OCI-LY7 (cell line): ENCODE measurements around the gene BMAL1. TPM values are rescaled to one million over a fixed set of nuclear protein-coding genes. Genes with fewer than 3 reads are reported as not detected.

Experiments used
- BruUV-seq: library from RNA; stranded (reverse); fragments of 400-500 nt; replicated peaks from 2 replicates; lab custom pipeline; 2021; lab: Mats Ljungman, UMichigan
- CTCF ChIA-PET: fragments of 300-600 bp; sonication (Branson Sonifier 250); formaldehyde crosslinking; loops from one replicate; lab custom pipeline; 2022; ENCODE audit warnings: antibody characterized with exemption; ENCODE audit not compliant: unreplicated experiment; lab: Charles Lee
- POLR2A ChIA-PET: fragments of 300-600 bp; sonication (Branson Sonifier 250); formaldehyde crosslinking; loops from one replicate; lab custom pipeline; 2022; ENCODE audit warnings: antibody characterized with exemption; lab: Charles Lee
- DNase-seq: peaks from one replicate; pipeline ENCODE4 v3.0.0-alpha.2; 2015; ENCODE audit warnings: low spot score
- H2AFZ ChIP-seq: fragments of 200-600 bp; sonication (generic), shearing (Covaris generic); 2 replicates; pipeline ENCODE4 v1.6.1; 2014; ENCODE audit warnings: mild to moderate bottlenecking, antibody characterized with exemption, low read length, moderate library complexity
- H3K27ac ChIP-seq: fragments of 200-600 bp; sonication (generic); 2 replicates; pipeline ENCODE4 v1.5.1; 2014; ENCODE audit warnings: mixed run types, low read depth, mild to moderate bottlenecking, moderate library complexity, low read length, inconsistent platforms; ENCODE audit not compliant: poor library complexity, severe bottlenecking
- H3K36me3 ChIP-seq: fragments of 200-600 bp; sonication (generic); 2 replicates; pipeline ENCODE4 v1.6.1; 2014; ENCODE audit warnings: mild to moderate bottlenecking, antibody characterized with exemption, low read length, moderate library complexity, mixed read lengths; ENCODE audit not compliant: insufficient read depth
- H3K4me1 ChIP-seq: fragments of 200-600 bp; sonication (generic); 2 replicates; pipeline ENCODE4 v1.5.1; 2014; ENCODE audit warnings: mild to moderate bottlenecking, low read length; ENCODE audit not compliant: insufficient read depth, poor library complexity, severe bottlenecking
- H3K4me2 ChIP-seq: fragments of 200-600 bp; sonication (generic); 2 replicates; pipeline ENCODE4 v1.6.1; 2014; ENCODE audit warnings: mild to moderate bottlenecking, low read length
- H3K4me3 ChIP-seq: fragments of 200-600 bp; sonication (generic); 2 replicates; pipeline ENCODE4 v1.5.1; 2014; ENCODE audit warnings: mild to moderate bottlenecking, low read depth, low read length; ENCODE audit not compliant: poor library complexity, severe bottlenecking
- H3K79me2 ChIP-seq: fragments of 200-600 bp; sonication (generic); 2 replicates; pipeline ENCODE4 v1.6.1; 2016; ENCODE audit warnings: low read depth, mild to moderate bottlenecking, low read length, moderate library complexity, mixed read lengths; ENCODE audit not compliant: insufficient read depth
- H3K9me2 ChIP-seq: fragments of 200-600 bp; sonication (generic); 2 replicates; pipeline ENCODE4 v1.6.1; 2016; ENCODE audit warnings: mild to moderate bottlenecking, low read length, mixed read lengths; ENCODE audit not compliant: insufficient read depth
- H3K9me3 ChIP-seq: fragments of 200-600 bp; sonication (generic); 2 replicates; pipeline ENCODE4 v1.6.1; 2014; ENCODE audit warnings: mild to moderate bottlenecking, mixed run types, low read length, mixed read lengths
- H4K20me1 ChIP-seq: fragments of 200-600 bp; sonication (generic); 2 replicates; pipeline ENCODE4 v1.6.1; 2014; ENCODE audit warnings: mild to moderate bottlenecking, antibody characterized with exemption, low read length, moderate library complexity, mixed read lengths; ENCODE audit not compliant: insufficient read depth
- EZH2phosphoT487 ChIP-seq: fragments of 200-600 bp; sonication (generic); IDR thresholded peaks from 2 replicates; pipeline ENCODE4 v1.6.1; 2018; ENCODE audit warnings: low read depth, borderline replicate concordance, mild to moderate bottlenecking, mixed run types, antibody characterized with exemption, low read length, moderate library complexity, mixed read lengths
- intact Hi-C: fragments of 100-400 bp; cut with micrococcal nuclease; formaldehyde crosslinking; loops from one replicate; pipeline ENCODE4 v1.10.0; 2022; ENCODE audit not compliant: unreplicated experiment
- total RNA-seq, 2 experiments: library from RNA; depleted of rRNA in 1 of 2; stranded (reverse); fragments of >200 nt in 1 of 2; shearing (Covaris generic) in 1 of 2; gene quantifications; 2 replicates each; pipeline ENCODE4 v1.2.3, GENCODE V29; 2014 to 2022
- TF ChIP-seq, protein P1 (sequence below): fragments of 200-600 bp; sonication (generic); conservative IDR thresholded peaks from 2 replicates; pipeline ENCODE4 v1.5.1; 2014; ENCODE audit warnings: mild to moderate bottlenecking, antibody characterized with exemption, low read length, moderate library complexity, mixed read lengths

The BMAL1 gene
- total RNA-seq, 2 experiments from 2014 or later: not detected

DNA sequence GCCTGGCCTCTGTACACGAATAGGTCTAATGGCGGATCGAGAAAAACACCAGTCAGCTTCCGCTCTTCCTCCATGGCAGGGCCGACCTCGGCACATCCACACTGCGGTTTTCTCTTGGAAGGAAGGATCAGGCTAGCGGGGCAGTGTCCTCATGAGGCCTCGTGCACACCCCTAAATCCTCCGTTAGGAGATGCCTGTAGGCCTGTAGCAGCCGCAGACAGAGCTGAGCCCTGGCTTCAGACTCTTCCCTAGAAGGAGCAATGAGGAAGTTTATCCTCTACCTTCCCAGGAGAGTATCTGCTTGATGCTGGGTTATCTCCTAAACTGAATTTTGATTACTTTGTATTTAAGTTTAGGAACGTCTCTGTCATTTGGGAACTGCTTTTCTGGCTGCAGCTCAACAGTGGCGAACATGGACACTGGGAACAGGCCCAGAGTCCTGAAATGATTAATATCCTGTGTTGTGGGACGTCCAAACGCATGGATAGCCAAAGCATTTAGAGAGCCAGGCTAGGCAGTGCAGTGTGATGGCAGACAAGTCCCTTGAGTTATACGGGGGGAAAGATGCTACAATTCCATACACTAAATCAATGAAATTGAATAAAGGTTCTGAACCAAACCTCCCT lies 16.5 kb upstream of the BMAL1 start:
- ChIA-PET POLR2A (no interaction called here), CTCF (no interaction called here)
- intact Hi-C loops: no loop called here
- H3K4me3 ChIP-seq: no peak overlapping the region
- no peaks in the 10 kb centered on the region; the same call in 1 of the 2 replicates for H4K20me1 ChIP-seq
- no TSS peak for BruUV-seq
- no peak for DNase-seq
- TF ChIP-seq, protein P1, sequence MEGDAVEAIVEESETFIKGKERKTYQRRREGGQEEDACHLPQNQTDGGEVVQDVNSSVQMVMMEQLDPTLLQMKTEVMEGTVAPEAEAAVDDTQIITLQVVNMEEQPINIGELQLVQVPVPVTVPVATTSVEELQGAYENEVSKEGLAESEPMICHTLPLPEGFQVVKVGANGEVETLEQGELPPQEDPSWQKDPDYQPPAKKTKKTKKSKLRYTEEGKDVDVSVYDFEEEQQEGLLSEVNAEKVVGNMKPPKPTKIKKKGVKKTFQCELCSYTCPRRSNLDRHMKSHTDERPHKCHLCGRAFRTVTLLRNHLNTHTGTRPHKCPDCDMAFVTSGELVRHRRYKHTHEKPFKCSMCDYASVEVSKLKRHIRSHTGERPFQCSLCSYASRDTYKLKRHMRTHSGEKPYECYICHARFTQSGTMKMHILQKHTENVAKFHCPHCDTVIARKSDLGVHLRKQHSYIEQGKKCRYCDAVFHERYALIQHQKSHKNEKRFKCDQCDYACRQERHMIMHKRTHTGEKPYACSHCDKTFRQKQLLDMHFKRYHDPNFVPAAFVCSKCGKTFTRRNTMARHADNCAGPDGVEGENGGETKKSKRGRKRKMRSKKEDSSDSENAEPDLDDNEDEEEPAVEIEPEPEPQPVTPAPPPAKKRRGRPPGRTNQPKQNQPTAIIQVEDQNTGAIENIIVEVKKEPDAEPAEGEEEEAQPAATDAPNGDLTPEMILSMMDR: no peak
- no peak for TF ChIP-seq EZH2phosphoT487
- no peaks in the 10 kb centered on the region for H3K36me3 ChIP-seq
- no peaks in the 10 kb centered on the region for H3K9me2 ChIP-seq
- H3K4me1 ChIP-seq: no peaks in the 10 kb centered on the region
- H3K79me2 ChIP-seq: no peaks in the 10 kb centered on the region
- no peak overlapping the region for H3K27ac ChIP-seq
- no peak overlapping the region for H3K4me2 ChIP-seq
- H3K9me3 ChIP-seq: no peaks in the 10 kb centered on the region
- no peak overlapping the region for H2AFZ ChIP-seq

DNA sequence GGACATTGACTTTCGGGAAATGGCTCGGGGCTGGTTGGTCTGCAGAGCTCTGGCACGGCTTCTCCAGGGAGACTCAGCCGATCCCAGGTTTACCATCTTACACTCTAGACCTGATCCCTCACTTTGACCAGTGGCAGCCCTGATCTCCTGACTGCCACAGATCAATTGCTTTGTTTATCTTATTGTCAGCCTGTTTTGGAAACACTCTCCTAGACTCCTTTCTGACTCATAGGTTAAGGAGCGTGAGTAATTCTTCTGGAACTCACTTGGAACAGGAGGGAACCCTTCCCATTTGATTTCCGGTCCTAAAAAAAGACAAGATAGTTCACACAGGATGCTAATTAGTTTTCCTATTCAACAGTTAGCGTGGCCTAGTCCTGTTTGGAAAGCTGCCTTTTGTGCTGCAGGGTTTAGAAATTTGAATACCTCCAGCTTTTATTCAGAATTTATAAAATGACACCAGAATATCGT lies 16.0 kb upstream of the BMAL1 start:
- Histone ChIP-seq H3K9me3 (no peaks in the 10 kb centered on the region), H3K4me2 (no peak overlapping the region), H3K79me2 (no peaks in the 10 kb centered on the region), H3K27ac (no peak overlapping the region), H3K4me3 (no peak overlapping the region), H3K9me2 (no peaks in the 10 kb centered on the region), H4K20me1 (no peaks in the 10 kb centered on the region; the same call in 1 of the 2 replicates), H2AFZ (no peak overlapping the region), H3K36me3 (no peaks in the 10 kb centered on the region), H3K4me1 (no peaks in the 10 kb centered on the region)
- intact Hi-C loops: no loop called here
- DNase-seq: no peak
- ChIA-PET CTCF (no interaction called here), POLR2A (interaction anchor here (0.9 kb wide), 1 partner anchor 10 kb away, joined by 3 read pairs; no protein-coding TSS in a partner anchor)
- TF ChIP-seq EZH2phosphoT487: no peak
- TF ChIP-seq, protein P1: no peak
- BruUV-seq: no TSS peak

DNA sequence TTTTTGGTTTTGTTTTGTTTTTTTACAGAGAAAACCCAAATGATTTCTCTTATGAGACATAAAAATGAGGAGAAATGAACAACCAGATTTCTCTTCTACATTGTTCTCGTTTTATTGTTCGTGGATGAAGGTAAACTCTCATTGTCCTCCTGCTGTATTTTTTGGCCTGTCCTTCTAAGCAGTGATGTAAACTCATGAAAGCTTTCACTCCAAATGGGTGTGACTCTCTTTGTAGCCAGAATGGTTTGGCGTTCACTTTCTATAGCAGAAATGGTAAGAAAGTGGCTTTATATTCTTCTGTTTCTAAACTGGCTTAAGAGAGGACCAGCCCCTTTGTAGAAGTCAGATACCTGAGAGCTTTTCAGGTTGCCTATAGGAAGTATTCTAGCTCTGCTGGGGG lies 15.5 kb upstream of the BMAL1 start:
- Histone ChIP-seq H3K4me3 (no peak overlapping the region), H3K4me2 (no peak overlapping the region), H4K20me1 (no peaks in the 10 kb centered on the region; the same call in 1 of the 2 replicates), H3K79me2 (no peaks in the 10 kb centered on the region), H3K4me1 (no peaks in the 10 kb centered on the region), H3K9me3 (no peaks in the 10 kb centered on the region), H2AFZ (no peak overlapping the region), H3K36me3 (no peaks in the 10 kb centered on the region), H3K9me2 (no peaks in the 10 kb centered on the region), H3K27ac (no peak overlapping the region)
- TF ChIP-seq EZH2phosphoT487: no peak
- TF ChIP-seq, protein P1: no peak
- CTCF ChIA-PET: no interaction called here
- no TSS peak for BruUV-seq
- intact Hi-C loops: no loop called here
- POLR2A ChIA-PET: interaction anchor here (0.9 kb wide), 1 partner anchor 10 kb away, joined by 3 read pairs; no protein-coding TSS in a partner anchor
- no peak for DNase-seq
